Tibial nerve (tissue), 4 donors: ENCODE data around the gene PGBD5.
"Not testable (repeated sequence)": the region's sequence is repeated elsewhere in the genome, so short reads cannot be mapped to it uniquely, and the experiment has no call there.

ENCODE experiments used
- EP300 ChIP-seq, 2 donors: sonication (generic); formaldehyde crosslinking; IDR thresholded peaks; one replicate each; pipeline ENCODE4 v1.6.1; 2017; ENCODE audit warnings: antibody characterized with exemption in 2 of 2, mild to moderate bottlenecking in 1 of 2
- POLR2A ChIP-seq, 2 donors: fragments of 450-650 bp; IDR thresholded peaks; one replicate each; pipeline ENCODE4 v1.6.1; 2017; ENCODE audit warnings: antibody characterized with exemption in 2 of 2, mild to moderate bottlenecking in 2 of 2, moderate library complexity in 2 of 2
- TF ChIP-seq, protein P1 (sequence below), 5 experiments: fragments of 200-600 bp in 3 of 5; fragments of 450-650 bp in 2 of 5; sonication (generic) in 3 of 5; IDR thresholded peaks; one replicate each; pipeline ENCODE4 v1.5.1; 2016 to 2019; ENCODE audit warnings: antibody characterized with exemption in 5 of 5, mild to moderate bottlenecking in 3 of 5, moderate library complexity in 2 of 5

- TF ChIP-seq POLR2A, EP300 (IDR thresholded peaks at IDR 0.05): not testable (repeated sequence)
- TF ChIP-seq, protein P1, sequence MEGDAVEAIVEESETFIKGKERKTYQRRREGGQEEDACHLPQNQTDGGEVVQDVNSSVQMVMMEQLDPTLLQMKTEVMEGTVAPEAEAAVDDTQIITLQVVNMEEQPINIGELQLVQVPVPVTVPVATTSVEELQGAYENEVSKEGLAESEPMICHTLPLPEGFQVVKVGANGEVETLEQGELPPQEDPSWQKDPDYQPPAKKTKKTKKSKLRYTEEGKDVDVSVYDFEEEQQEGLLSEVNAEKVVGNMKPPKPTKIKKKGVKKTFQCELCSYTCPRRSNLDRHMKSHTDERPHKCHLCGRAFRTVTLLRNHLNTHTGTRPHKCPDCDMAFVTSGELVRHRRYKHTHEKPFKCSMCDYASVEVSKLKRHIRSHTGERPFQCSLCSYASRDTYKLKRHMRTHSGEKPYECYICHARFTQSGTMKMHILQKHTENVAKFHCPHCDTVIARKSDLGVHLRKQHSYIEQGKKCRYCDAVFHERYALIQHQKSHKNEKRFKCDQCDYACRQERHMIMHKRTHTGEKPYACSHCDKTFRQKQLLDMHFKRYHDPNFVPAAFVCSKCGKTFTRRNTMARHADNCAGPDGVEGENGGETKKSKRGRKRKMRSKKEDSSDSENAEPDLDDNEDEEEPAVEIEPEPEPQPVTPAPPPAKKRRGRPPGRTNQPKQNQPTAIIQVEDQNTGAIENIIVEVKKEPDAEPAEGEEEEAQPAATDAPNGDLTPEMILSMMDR (IDR thresholded peaks at IDR 0.05) = not testable (repeated sequence)
These were observed 44.6 kb upstream of the PGBD5 start for GRCh38 chr1:230470750-230471149.
